Ovary (tissue), 3 donors: ENCODE measurements around the gene LMNTD2.

Experiments used
- CTCF ChIP-seq, 3 donors: fragments of 450-650 bp in 2 of 3; fragments of 200-600 bp in 1 of 3; IDR thresholded peaks; one replicate each; pipeline versions ENCODE4 v1.5.1 to v1.8.0; 2016 to 2022; ENCODE audit warnings: antibody characterized with exemption in 3 of 3, mild to moderate bottlenecking in 1 of 3
- EP300 ChIP-seq: sonication (generic); formaldehyde crosslinking; IDR thresholded peaks from one replicate; pipeline ENCODE4 v1.6.1; 2017; ENCODE audit warnings: antibody characterized with exemption
- POLR2A ChIP-seq: fragments of 450-650 bp; IDR thresholded peaks from one replicate; pipeline ENCODE4 v1.6.1; 2017; ENCODE audit warnings: antibody characterized with exemption, mild to moderate bottlenecking, moderate library complexity
- donor health status: DM: no; HTN: no; CAD: no.

- no peak for TF ChIP-seq CTCF (IDR thresholded peaks at IDR 0.05)
- no peak for TF ChIP-seq POLR2A
- TF ChIP-seq EP300, result no peak
Measured at GRCh38 chr11:550021-550745, 10.4 kb downstream of the LMNTD2 start.
